Fibroblast of skin of right quadriceps (primary cell): ENCODE results near the gene PNLDC1.

Experiments
- DNase-seq: peaks from one replicate; pipeline ENCODE4 v3.0.0-alpha.2; 2013

The PNLDC1 gene

GRCh38 chr6:159854959-159855358, 54.9 kb downstream of the PNLDC1 start:
- DNase-seq = no peak

- no peak for DNase-seq
Observed at GRCh38 chr6:159858259-159858658, 58.2 kb downstream of the PNLDC1 start.

GRCh38 chr6:159860482-159860881, 60.4 kb downstream of the PNLDC1 start:
- no peak for DNase-seq

DNA sequence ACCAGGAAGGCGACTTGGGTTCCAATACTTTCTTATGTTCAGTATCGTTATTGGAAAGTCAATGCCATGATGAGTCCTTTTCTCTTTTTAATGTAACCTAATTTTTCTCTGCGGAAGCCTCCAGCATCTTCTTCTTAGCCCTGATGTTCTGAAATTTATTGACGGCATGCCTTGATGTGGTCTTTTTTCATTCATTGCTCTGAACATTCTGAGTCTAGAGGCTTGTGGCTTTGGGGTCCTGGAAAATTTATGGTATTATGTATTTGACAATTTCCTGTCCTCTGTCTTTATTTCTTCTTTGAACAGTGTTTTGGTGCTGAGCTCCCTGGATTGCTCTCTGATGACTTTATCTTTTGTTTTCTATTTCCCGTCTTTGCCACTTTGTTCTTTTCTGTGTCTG, 62.0 kb downstream of the PNLDC1 start:
- DNase-seq = no peak

DNA sequence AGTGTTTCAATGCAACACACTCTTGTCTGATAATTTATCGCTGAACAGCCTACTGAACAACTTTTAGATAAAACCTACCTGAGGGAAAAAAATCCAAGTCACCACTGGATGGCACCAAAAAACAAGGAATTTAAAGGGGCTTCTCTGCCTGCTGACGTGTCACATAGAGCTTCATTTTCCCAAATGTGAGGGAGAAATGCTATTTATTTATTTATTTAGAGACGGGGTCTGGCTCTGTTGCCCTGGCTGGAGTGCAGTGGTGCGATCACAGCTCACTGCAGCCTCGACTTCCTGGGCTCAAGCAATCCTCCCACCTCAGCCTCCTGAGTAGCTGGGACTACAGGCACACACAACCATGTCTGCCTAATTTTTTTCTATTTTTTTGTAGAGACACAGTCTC, 63.3 kb downstream of the PNLDC1 start:
- peak; percentile 69 for DNase-seq

DNA sequence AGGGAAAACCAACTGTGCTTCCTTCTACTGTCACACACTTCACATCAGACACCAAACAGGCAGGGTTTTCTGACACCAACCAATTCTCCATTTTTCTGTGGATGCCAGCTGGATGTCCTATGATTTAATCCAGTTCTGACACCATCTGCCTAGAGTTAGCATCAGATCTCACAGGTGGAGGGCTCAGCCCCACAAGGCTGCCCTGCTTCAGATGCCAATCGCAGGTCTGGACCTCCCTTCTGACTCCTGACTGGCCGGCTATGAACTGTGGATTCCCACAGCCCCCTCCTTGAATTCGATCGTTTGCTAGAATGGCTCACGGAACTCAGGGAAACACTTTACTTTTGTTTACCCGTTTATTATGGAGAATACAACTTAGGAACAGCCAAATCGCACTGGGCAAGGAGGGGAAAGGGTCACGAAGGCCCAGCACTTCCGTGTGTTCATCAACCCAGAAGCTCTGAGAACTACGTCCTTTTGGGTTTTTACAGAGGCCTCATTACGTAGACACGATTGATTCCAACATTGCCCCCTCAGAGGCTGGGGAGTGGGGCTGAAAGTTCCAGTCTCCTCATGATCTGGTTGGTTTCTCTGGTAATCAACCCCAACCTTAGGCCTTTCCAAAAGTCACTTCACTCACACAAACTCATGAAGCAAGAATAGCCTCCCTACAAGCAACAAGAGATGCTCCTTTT, 65.3 kb downstream of the PNLDC1 start:
- DNase-seq = no peak

DNA sequence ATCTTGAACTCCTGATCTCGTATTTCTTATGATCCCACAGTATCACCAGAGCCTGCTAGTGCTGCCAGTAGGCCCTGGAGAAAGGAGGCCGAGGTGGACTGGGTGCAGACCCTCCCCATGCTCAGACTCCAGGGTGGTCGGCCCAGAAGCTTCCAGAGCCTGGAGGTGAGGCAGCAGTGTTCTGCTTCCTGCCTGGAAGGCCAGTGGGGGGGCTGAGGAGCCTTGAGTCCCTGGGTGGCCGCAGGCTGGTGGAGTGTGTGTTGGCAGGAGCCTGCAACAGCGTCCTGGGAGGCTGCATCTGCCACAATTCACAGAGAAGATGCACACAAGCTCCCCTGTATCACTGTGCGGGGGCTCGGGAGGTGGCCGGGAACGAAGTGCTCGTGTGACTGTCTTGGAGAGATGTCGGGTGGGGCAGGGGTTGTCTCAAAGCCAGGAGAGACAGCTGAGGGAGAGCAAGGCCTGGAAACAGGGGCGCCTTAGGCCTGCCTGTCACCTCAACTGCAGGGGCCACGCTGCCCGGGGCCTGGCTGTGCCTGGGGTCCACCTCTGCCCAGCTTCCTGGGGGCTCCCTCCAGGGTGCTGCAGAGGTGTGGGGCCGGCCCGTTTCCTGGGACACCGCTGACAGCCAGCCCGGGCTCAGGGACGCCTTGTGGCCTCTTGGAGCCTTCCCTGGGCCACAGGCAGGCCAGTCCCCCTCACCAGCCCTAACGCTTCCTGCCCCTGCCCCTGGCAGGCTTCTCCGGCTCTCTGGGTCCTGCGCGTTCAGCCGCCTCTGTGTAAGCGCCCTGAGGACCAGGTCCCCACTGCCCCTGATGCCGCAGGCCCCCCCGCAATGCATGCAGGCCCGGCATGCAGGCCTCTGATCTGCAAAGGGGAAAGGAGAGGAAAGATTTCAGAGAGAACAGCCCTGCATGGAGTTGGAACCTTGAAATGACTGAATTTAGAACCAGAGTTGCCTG, 66.5 kb downstream of the PNLDC1 start:
- DNase-seq = no peak
